Ovary (tissue), 9 donors: ENCODE data around the gene AFAP1. TPM values are rescaled to one million over a fixed set of nuclear protein-coding genes. Genes with fewer than 3 reads are reported as not detected.

Experiments
- DNase-seq, 5 donors: peaks; one replicate each; pipeline ENCODE4 v3.0.0-alpha.2; 2019 to 2020
- H3K27ac ChIP-seq, 2 donors: fragments of 200-600 bp; one replicate each; pipeline versions ENCODE4 v1.5.1 to v1.8.0; 2019 to 2022
- H3K27me3 ChIP-seq: fragments of 200-600 bp; one replicate; pipeline ENCODE4 v1.8.0; 2022
- H3K36me3 ChIP-seq: fragments of 200-600 bp; sonication (generic); one replicate; pipeline ENCODE4 v1.5.1; 2019
- H3K4me1 ChIP-seq: one replicate; pipeline ENCODE4 v1.8.1; 2013; ENCODE audit warnings: mild to moderate bottlenecking, moderate library complexity; ENCODE audit not compliant: insufficient read depth
- H3K4me3 ChIP-seq: fragments of 200-600 bp; sonication (generic); one replicate; pipeline ENCODE4 v1.5.1; 2017
- H3K9me3 ChIP-seq, 2 donors: fragments of 200-600 bp in 1 of 2; sonication (generic) in 1 of 2; one replicate each; pipeline versions ENCODE4 v1.5.1 to v1.8.1; 2013 to 2019; ENCODE audit warnings: mild to moderate bottlenecking in 1 of 2, moderate library complexity in 1 of 2
- EP300 ChIP-seq: sonication (generic); formaldehyde crosslinking; IDR thresholded peaks from one replicate; pipeline ENCODE4 v1.6.1; 2017; ENCODE audit warnings: antibody characterized with exemption
- POLR2A ChIP-seq: fragments of 450-650 bp; IDR thresholded peaks from one replicate; pipeline ENCODE4 v1.6.1; 2017; ENCODE audit warnings: antibody characterized with exemption, mild to moderate bottlenecking, moderate library complexity
- WGBS, 3 donors: extraction: QIAGEN DNeasy Blood & Tissue Kit in 1 of 3; methylation state at CpG; one replicate each; pipeline versions ENCODE4 v1.1.5 to v1.1.7; 2013 to 2017; 5-methylcytosine and 5-hydroxymethylcytosine counted together
- intact Hi-C, 4 donors: fragments of 100-400 bp; cut with DNase I; formaldehyde crosslinking; loops; one replicate each; pipeline versions ENCODE4 v1.11.0 to v1.15.1; 2022 to 2023
- polyA plus RNA-seq, 2 donors: library from polyadenylated mRNA; stranded (reverse); fragments of 200-250 nt in 1 of 2; fragments of 350-450 nt in 1 of 2; fragmentation: Illumina TruSeq in 1 of 2; extraction: RNeasy Lipid Tissue Mini Kit (QIAGEN cat#74804) in 1 of 2; gene quantifications; one replicate each; pipeline ENCODE4 v1.2.3, GENCODE V29; 2013 to 2014
- total RNA-seq, 7 donors: library from RNA; depleted of rRNA in 2 of 7; stranded (reverse); fragments of >200 nt in 2 of 7; fragmentation: NEBNext Ultra II Directional in 3 of 7; extraction: Animal tissue kit (Norgen Biotek cat#: 25700) in 3 of 7; gene quantifications; one replicate each; pipeline versions ENCODE4 v1.1.0 to v1.2.4, GENCODE V29; 2016 to 2023
- TF ChIP-seq, protein P1 (sequence below), 3 donors: fragments of 450-650 bp in 2 of 3; fragments of 200-600 bp in 1 of 3; IDR thresholded peaks; one replicate each; pipeline versions ENCODE4 v1.5.1 to v1.8.0; 2016 to 2022; ENCODE audit warnings: antibody characterized with exemption in 3 of 3, mild to moderate bottlenecking in 1 of 3
- donor health status: DM: no; HTN: no; CAD: no; lungs with moderate emphysema.
- donor health status: DM: no; HTN: no; CAD: no.
- donor health status: Bipolar disorder and iron deficiency.
- donor health status: DM: yes; HTN: yes; CAD: no.
- donor health status: DM: no; HTN: no; CAD: no.
- donor health status: DM: yes; HTN: yes; CAD: no.

AFAP1 gene
- total and polyA plus RNA-seq, 9 donors: 8.6 to 42.3 (median 23.0) TPM

DNA sequence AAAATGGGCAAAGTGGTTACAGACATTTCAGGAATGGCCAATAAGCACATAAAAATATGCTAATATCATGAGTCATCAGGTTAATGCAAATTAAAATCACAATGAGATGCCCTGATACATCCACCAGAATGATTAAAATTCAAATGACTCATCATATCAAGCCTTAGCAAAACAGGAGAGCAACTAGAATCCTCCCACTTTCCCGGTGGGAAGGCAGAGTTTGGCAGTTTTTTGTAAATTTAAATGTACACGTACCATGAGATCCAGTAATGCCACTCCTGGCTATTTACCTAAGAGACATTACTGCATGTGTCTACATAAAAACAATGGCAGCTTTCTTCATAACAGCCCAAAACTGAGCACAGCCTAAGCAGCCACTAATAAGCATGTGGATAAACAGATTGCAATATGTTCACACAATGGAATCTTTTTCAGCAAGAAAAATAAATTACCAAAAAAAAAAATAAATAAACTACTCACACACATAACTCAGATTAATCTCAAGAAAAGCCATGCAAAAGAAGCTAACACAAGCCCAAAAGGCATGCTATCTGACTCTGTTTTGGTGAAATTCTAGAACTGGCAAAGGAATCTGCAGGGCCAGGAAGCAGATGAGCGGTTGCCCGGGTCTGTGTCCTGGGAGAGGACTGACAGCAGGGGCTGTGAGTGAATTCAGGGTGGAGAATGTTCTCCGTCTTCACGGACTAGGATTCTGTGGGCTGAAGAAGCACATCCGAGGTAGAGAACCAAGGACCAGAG is 48.8 kb downstream of the AFAP1 start:
- 15 to 35% (median 24%) methylated on average over 7 of the region's 7 CpGs for WGBS, 3 donors
- Histone ChIP-seq H3K36me3 (no peaks in the 10 kb centered on the region), H3K4me3 (no peak overlapping the region), H3K27ac (peak overlapping the region in 1 of 2 donors; percentile 3), H3K27me3 (no peaks in the 10 kb centered on the region), H3K9me3 (no peaks in the 10 kb centered on the region), H3K4me1 (peaks cover 6% of the 10 kb centered on the region)
- intact Hi-C loops: no loop called here
- TF ChIP-seq EP300 (no peak), POLR2A (no peak)
- TF ChIP-seq, protein P1, sequence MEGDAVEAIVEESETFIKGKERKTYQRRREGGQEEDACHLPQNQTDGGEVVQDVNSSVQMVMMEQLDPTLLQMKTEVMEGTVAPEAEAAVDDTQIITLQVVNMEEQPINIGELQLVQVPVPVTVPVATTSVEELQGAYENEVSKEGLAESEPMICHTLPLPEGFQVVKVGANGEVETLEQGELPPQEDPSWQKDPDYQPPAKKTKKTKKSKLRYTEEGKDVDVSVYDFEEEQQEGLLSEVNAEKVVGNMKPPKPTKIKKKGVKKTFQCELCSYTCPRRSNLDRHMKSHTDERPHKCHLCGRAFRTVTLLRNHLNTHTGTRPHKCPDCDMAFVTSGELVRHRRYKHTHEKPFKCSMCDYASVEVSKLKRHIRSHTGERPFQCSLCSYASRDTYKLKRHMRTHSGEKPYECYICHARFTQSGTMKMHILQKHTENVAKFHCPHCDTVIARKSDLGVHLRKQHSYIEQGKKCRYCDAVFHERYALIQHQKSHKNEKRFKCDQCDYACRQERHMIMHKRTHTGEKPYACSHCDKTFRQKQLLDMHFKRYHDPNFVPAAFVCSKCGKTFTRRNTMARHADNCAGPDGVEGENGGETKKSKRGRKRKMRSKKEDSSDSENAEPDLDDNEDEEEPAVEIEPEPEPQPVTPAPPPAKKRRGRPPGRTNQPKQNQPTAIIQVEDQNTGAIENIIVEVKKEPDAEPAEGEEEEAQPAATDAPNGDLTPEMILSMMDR (IDR thresholded peaks at IDR 0.05): no peak
- DNase-seq: no peak

DNA sequence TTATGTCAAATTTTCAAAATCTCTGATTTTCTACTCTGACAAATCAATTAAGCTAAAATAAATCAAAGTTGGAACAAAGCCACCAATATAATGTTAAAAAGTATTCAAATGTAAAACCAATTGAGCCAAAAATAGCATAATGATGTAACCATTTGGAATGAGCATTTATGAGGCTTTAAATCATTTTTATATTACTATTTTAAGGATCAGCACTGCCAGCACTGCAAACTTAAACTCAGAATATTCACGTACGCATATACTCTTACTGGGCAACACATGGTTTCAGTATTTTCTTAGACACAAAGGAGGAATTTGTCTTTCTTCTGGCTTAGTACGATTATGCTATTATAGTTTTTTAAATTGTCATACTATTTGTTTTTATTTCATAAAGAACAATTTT is 52.2 kb downstream of the AFAP1 start:
- Histone ChIP-seq H3K27me3 (no peaks in the 10 kb centered on the region), H3K27ac (no peak overlapping the region), H3K4me3 (no peak overlapping the region), H3K9me3 (no peaks in the 10 kb centered on the region), H3K4me1 (peaks cover 6% of the 10 kb centered on the region), H3K36me3 (no peaks in the 10 kb centered on the region)
- WGBS, 3 donors: 74 to 92% (median 88%) methylated on average over 3 of the region's 3 CpGs
- intact Hi-C loops: no loop called here
- no peak for TF ChIP-seq POLR2A
- TF ChIP-seq, protein P1 (IDR thresholded peaks at IDR 0.05): no peak
- no peak for TF ChIP-seq EP300
- no peak for DNase-seq

DNA sequence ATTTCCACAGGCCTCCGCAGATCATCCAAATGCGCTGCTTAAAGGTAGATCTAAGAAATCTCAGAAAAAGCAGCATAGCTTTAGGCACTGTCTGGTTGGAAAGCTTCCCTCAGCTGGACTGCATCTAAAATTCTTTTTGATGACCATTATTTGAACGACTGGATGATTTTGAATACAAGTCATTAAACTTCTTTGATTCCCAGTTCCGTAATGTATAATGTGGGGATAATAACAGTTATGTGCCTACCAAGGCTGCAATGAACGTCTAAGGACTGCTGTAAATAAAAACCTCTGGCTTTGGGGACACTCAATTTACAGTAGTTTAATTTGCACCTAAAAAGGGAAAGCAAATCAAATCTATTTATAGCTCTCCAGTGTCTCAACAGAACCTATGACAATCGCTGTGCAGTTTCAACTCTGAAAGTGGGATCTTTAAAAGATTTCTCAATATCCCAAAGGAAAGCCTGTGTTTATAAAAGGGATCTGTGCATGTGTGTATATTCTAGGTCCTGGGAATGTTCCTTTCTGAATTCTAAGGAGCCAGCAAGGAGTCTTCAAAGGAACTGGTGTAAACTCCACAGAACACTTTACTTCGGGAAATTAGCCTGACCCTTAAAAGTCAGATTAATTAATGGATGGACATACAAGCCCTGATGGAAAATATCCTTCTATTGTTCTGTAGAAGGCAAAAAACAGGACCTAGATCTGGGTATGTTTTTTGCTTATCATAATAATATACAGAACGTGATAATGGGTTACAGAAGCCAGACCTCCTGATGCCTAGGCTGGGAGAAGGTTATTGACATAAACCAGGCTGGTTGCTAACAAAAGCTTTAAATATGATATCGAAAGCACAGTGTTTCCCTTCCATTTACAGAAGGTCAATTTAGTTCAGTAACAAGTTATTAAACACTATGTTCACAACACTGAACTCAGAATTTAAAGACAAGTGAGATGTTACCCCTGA is 53.4 kb downstream of the AFAP1 start:
- no peak overlapping the region for H3K27ac ChIP-seq
- H3K36me3 ChIP-seq: no peaks in the 10 kb centered on the region
- intact Hi-C loops: no loop called here
- H3K27me3 ChIP-seq: no peaks in the 10 kb centered on the region
- no peaks in the 10 kb centered on the region for H3K9me3 ChIP-seq
- no peak for TF ChIP-seq EP300
- TF ChIP-seq, protein P1 (IDR thresholded peaks at IDR 0.05): no peak
- TF ChIP-seq POLR2A: no peak
- H3K4me3 ChIP-seq: no peak overlapping the region
- 59 to 66% (median 66%) methylated on average over 9 of the region's 9 CpGs for WGBS, 3 donors
- H3K4me1 ChIP-seq: peaks cover 3% of the 10 kb centered on the region
- DNase-seq: no peak

DNA sequence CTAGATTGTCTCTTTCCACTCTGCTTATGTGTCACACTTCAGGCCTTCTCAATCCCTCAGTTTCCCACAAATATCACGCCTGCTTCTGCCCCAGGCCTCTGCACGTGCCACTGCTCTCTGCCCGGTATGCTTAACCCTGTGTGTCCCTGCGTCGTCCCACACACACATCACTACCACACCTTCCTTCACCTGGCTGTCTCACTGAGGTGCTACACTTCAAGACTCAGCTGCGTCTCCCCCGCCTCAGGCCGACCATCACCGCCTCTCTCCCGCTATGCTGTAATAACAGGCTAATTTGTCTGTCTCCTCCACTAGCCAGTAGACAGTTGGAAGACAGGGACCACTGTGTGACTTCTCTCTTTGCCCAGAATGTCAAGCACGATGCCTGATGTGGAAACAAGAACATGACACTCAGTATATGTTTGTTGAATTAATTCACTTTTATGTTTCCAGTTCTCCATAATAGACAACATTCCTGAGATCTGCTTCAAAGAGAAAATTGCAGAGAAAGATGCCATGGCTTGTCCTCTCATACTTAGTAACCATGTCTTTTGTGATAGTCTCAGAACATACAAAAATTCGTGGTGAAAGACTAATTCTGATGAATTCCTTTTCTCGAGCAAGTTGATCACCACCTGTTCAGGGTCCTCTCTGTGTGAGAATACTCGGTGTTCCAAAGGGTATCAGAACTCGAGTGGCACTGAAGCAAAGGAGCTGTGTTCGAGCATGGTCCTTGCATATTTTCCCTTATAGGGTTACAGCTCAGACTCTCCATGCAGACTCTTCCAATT is 54.2 kb downstream of the AFAP1 start:
- Histone ChIP-seq H3K27ac (no peak overlapping the region), H3K9me3 (no peaks in the 10 kb centered on the region), H3K4me3 (no peak overlapping the region), H3K27me3 (no peaks in the 10 kb centered on the region), H3K36me3 (no peaks in the 10 kb centered on the region), H3K4me1 (peaks cover 5% of the 10 kb centered on the region)
- intact Hi-C loops: no loop called here
- 87 to 91% (median 88%) methylated on average over 16 of the region's 16 CpGs for WGBS, 3 donors
- no peak for TF ChIP-seq POLR2A
- TF ChIP-seq EP300: no peak
- TF ChIP-seq, protein P1 (IDR thresholded peaks at IDR 0.05): no peak
- no peak for DNase-seq
